ENCODE results near the gene PSG2.
"Not testable (repeated sequence)": the region's sequence is repeated elsewhere in the genome, so short reads cannot be mapped to it uniquely, and the experiment has no call there.

The PSG2 gene

DNA sequence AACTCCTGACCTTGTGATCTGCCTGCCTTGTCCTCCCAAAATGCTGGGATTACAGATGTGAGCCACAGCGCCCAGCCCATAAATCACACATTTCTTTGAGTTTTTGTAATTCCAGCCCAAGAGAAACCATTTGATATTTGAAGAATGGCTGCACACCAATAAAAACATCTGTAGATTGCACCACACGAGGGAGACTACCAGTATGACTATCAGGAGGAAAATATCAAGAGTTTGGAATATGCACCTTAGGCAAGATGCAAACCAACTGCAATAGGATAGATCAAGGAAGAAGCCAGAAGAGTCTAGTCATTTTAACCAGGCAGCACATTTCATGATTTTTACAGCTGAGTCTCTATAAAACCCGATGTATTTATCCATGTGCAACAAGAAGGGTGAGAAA, 20.1 kb downstream of the PSG2 start:
- DNase-seq, result not testable (repeated sequence)

DNA sequence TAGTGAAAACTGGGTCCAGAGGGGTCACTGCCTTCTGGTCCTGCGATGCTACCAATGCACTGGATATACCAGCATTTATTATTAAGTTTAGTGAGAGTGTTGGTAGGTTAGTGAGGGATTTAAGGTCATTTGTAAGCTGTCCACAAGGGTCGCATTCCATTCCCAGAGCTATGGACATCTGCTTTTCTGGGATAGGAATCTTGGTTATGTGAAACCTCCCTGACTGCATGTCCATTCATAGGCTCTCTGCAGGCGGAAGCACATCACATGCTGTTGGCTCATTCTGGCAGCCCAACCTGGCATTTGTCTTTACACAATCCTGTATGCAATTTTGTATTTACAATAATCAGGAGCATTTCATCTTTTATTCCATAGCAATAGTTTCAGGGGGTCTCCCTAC, 21.2 kb downstream of the PSG2 start:
- DNase-seq, result not testable (repeated sequence)

DNA sequence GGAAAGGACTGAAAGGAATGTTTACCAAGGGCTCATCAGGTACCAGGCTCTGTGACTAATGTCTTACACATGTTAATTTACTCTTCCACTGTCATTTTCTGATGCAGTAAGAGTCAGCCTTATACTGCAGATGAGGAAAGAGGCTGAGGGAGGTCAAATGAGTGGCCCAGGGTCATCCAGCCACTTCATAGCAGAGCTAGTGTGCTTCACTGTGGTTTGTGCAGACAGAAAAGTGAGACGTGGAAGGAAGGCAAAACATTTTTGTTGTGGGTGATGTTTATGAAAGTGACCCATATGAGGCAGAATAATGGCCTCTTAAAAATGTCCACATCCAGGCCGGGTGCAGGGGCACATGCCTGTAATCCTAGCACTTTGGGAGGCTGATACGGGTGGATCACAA, 22.2 kb downstream of the PSG2 start:
- not testable (repeated sequence) for DNase-seq

DNA sequence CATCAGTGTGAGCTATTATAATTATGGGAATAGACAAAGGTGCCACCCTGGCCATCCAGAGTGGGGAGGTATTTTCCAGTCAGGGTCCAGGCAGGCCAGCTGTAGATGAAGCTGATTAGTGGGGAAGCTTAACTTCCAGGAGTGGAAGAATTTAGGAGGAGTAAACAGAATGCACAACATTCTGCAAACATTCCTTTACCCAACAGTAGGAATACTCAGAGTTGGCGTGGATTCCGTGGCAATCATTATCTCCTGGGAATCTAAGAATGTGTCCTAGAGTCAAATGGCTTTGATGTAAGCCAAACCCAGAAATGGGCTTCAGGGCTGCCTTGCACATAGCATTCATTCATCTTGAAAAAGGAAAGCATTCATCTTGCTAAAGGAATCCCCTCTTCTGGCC, 23.0 kb downstream of the PSG2 start:
- not testable (repeated sequence) for DNase-seq

DNA sequence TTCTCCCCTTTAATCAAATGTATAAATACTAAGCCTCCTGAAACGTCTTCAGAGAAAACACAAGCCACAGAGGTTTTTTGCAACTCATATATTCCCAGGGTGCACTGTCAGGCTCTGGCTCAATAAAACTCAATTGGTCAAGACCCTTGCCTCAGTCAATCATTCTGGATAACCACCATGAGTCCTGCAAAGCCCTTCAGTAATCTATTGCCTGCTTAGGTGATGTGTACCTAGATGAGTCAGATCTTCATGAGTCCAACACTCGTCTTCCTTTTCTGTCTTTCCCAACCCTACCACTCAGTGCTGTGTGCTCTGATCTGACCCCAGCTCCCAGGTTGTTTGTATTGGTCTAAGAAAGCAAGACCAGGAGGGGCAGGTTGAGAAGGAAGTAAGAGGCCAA, 24.1 kb downstream of the PSG2 start:
- not testable (repeated sequence) for DNase-seq

DNA sequence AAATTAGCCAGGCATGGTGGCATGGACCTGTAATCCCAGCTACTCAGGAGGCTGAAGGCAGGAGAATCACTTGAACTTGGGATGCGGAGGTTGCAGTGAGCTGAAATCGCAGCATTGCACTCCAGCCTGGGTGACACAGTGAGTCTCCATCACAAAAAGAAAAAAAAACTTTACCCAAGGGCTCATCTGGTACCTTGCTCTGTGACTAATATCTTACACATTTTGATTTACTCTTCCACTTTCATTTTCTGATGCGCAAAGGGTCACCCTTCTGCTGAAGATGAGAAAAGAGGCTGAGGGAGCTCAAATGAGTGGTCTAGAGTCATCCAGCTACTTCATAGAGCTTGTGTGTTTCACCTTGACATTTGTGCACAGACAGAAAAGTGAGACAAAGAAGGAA, 34.5 kb downstream of the PSG2 start:
- not testable (repeated sequence) for DNase-seq

DNA sequence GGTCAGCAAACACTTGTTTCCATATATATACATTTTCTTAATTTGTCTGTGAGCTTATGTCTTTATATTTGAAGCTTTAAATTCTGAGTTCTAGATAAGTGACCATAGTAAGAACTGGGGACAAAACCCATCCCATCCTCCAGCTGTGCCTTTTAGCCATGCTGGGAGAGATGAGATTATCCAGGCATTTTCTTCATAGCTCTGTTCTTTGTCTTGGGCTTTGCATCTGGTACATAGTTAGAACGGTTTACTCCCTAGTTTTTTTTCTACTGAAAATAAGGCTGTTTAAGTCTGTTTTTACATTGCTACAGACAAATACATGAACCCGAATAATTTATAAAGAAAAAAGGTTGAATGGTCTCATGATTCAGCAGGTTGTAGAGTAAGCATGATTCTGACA, 35.9 kb downstream of the PSG2 start:
- not testable (repeated sequence) for DNase-seq

DNA sequence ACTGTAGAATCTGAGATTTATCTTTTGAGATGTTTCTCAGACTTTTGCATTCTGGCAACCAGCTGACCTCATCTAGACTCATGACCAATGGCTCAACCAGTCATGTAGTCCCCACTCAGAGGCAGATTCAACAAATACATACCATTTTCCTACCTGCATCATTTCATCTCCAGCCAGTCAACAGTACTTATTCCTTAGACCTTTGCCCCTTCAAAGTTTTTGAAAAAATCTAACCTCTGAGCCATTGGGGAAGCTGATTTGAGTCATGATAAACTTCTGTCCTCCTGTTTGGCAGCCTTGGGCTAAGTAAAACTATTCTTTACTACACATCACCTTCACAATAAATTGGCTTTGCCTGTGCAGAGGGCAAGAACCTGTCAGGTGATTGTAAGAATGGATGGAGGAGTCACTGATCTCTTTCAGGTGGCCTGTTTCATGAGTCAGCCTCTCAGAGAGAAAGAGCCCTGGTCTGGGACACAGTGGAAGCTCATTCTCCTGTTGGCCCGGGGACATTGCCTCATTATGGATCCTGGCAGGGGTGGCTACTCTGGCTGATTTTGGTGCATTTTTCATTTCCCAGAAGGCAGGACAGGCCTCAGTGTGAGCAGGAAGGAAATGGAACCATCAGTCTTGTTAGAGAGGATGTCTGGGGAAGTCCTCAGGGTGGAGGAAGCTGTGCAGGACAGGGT, 38.9 kb downstream of the PSG2 start:
- not testable (repeated sequence) for DNase-seq

DNA sequence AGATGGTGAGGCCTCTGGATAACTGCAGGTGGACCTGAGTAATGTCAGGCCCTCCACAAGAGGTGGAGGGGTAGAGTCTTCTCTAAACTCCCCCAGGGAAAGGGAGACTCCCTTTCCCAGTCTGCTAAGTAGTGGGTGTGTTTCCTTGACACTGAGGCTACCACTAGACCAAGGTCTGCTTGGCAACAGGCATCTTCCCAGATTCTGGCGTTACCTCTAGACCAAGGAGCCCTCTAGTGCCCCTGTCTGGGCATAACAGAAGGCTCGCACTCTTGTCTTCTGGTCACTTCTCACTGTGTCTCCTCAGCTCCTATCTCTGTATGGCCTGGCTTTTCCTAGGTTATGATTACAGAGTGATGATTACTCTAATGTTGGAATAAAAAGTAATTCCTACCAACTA, 50.9 kb downstream of the PSG2 start:
- not testable (repeated sequence) for DNase-seq

DNA sequence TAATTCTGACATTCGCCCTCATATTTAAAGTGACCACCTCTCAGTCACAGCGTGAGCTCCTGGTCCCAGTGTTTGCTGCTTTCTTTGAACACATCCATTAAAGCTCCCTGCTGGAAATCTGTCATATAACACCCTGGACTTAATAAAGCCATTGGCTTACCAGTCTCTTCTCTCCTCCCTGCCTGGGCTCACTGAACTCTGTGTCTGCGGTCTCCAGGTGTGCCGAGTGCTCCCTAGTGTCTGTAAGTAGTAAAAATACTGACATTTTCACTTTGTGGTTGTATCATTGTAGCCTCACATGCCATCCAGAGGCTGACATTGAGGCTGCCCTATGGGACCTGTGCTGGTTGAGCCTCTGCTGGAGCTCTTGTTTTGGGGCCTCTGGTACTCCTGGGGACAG, 53.6 kb downstream of the PSG2 start:
- DNase-seq, result no peak

DNA sequence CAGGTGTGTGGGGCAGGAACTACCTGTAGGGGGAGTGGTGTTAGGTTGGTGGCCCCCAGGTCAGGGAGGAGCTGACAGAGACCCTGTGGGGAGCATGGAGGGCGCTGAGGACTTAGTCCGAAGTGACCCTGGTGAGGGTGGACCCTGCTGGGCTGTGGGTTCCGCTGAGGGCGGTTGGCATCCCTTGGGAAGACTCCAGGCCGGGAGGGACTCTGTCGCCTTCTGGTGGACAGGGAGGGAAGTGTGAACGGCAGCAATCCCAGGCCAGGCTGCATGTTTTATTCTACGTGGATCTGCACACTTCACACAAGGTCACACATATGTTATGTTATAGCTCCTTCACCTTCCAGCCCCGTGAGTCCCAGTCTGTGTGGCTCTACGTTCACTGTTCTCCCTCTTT, 54.5 kb downstream of the PSG2 start:
- not testable (repeated sequence) for DNase-seq

DNA sequence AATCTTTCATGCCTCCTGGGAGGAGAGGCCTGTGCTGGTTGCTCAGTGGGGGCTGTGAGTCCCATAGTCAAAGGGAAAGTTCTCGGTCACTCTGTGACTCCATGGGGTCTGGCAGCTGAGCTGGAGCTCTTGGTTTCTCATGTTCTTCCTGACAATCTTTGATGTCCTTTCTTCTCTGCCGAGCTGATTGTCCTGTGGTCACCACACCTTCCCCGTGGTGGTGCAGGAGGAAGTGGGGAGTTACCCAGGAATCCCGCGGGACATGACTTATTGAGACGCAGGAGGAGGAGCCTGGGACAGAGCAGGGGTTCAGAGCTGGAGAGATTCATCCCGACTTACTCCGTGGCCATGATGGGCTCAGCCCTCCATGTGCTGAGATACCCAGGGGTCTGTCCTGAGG, 55.4 kb downstream of the PSG2 start:
- DNase-seq, result not testable (repeated sequence)

DNA sequence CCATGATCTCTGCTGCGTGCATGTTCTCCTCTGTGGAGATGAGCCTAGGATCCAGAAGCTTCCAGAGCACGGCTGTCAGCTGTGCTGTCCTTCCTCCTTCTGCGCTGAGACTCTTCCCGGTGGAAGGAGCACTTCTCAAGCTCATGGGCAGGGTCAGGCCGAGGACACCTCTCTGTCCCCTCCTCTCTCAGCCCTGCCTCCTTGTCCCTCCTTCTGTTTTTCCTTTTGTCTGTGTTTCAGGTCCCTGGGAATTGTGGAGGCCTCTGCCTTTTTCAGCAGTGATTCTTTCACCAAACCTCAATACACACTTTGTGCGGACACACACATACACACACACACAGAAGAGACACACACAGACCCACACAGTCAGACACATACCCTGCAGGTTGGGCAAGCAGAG, 56.1 kb downstream of the PSG2 start, which contains the start of gene PSG11:
TSS of gene PSG11 (minus strand) at position 101 of the 400 bp plus-strand sequence. CDS start at position 4, 97 bp downstream.
- not testable (repeated sequence) for DNase-seq

DNA sequence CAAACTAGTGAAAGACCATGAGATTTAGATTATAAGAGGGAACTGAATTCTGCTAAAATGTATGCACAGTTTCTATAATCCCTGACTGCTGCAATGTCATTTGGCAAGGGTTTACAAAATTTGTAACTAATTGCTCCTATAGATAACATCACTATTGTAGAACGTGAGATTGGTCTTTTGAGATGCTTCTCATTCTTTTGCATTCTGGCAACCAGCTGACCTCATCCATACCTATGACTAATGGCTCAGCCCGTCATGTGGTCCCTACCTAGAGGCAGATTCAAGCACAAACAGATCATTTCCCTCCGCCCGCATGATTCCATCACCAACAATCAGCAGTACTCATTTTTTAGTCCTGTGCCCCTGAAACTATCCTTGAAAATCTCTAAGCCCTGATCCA, 60.4 kb downstream of the PSG2 start:
- not testable (repeated sequence) for DNase-seq

DNA sequence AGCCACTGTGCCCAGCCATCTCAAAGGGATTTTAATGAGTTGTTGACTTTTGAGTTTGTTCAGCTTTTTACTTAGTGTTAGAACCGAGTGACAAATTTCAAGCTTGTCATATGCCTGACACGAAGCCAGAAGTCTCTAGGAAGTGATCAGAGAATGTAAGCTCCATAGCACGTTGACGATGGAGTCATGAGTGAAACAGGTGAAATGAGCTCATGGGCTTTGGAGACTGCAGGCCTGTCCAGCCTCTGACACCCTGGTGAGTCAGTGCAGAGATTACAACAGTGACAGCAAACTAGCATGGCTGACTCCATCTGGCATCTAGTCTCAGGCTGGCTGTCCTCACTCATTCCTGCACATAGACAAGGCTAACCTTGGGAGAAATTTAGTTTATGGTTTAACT, 60.9 kb downstream of the PSG2 start:
- DNase-seq, result not testable (repeated sequence)

DNA sequence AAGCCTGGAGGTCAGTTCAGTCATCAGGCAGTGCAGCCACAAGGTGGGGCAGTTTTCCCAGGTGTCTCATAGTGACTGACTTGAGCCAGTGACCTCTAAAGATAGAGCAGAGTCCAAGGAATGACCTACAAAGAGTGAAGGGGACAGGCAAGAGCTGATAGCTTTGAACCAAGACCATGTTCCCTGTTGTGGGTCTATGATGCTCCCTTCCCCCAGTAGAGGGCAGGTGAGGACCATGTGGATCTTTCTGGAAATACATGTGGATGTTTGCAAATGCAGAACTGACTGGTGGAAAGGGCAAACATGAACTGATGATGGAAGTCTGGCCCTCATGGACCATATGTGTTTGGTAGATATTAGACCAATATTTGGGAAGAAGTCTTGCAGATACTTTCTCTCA, 62.9 kb downstream of the PSG2 start:
- DNase-seq, result not testable (repeated sequence)

Measured in activated CD4-positive, alpha-beta T cell treated with anti-CD3 and anti-CD28 coated beads, Interleukin-2, amount 50 U/mL, for 4 hours (primary cell).